HL-60 (cell line): ENCODE data around the gene SLC25A20.

Source experiments
- DNase-seq, 2 experiments: peaks; one replicate each; pipeline ENCODE4 v3.0.0-alpha.2; 2010 to 2020; ENCODE audit warnings: low read depth in 1 of 2, low spot score in 1 of 2
- H3K27ac ChIP-seq: fragments of 250-450 bp; sonication (Bioruptor Pico); replicated peaks from 2 replicates; pipeline ENCODE4 v1.5.1; 2020; ENCODE audit warnings: mild to moderate bottlenecking, moderate library complexity
- H3K27me3 ChIP-seq: fragments of 250-450 bp; sonication (Bioruptor Pico); 2 replicates; pipeline ENCODE4 v1.5.1; 2021; ENCODE audit warnings: mild to moderate bottlenecking, moderate library complexity; ENCODE audit not compliant: insufficient read depth, poor library complexity, severe bottlenecking
- H3K4me3 ChIP-seq: replicated peaks from 2 replicates; pipeline ENCODE4 v1.5.1; 2011; ENCODE audit warnings: mild to moderate bottlenecking, control low read depth, low read length; ENCODE audit not compliant: insufficient read depth
- GABPA ChIP-seq: IDR thresholded peaks from 2 replicates; pipeline ENCODE4 v1.6.1; 2012; ENCODE audit warnings: low read depth
- POLR2AphosphoS5 ChIP-seq: IDR thresholded peaks from 2 replicates; pipeline ENCODE4 v1.6.1; 2012; ENCODE audit warnings: low read depth
- SPI1 ChIP-seq: IDR thresholded peaks from 2 replicates; pipeline ENCODE4 v1.6.1; 2012; ENCODE audit warnings: low read depth, mild to moderate bottlenecking, borderline replicate concordance
- long read RNA-seq: library from polyadenylated mRNA; unstranded; transcript quantifications from one replicate; pipeline ENCODE4 v2.0.0, GENCODE V29; 2020
- TF ChIP-seq, protein P1 (sequence below): IDR thresholded peaks from 2 replicates; pipeline ENCODE4 v1.6.1; 2012; ENCODE audit warnings: low read depth; ENCODE audit not compliant: insufficient replicate concordance
- TF ChIP-seq, protein P2 (sequence below): IDR thresholded peaks from one replicate; pipeline ENCODE4 v1.5.1; 2011; ENCODE audit warnings: low read length, control low read depth, inconsistent platforms; ENCODE audit not compliant: insufficient read depth

The SLC25A20 gene, protein sequence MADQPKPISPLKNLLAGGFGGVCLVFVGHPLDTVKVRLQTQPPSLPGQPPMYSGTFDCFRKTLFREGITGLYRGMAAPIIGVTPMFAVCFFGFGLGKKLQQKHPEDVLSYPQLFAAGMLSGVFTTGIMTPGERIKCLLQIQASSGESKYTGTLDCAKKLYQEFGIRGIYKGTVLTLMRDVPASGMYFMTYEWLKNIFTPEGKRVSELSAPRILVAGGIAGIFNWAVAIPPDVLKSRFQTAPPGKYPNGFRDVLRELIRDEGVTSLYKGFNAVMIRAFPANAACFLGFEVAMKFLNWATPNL
- long read RNA-seq, transcript SLC25A20-201 (9 exons, 1,879 nt), result major isoform, 36 of 50 reads
- long read RNA-seq, partial matches to known transcripts, result 1 of 50 reads
- long read RNA-seq, other reads (novel, unspliced or antisense), result 10 of 50 reads

DNA sequence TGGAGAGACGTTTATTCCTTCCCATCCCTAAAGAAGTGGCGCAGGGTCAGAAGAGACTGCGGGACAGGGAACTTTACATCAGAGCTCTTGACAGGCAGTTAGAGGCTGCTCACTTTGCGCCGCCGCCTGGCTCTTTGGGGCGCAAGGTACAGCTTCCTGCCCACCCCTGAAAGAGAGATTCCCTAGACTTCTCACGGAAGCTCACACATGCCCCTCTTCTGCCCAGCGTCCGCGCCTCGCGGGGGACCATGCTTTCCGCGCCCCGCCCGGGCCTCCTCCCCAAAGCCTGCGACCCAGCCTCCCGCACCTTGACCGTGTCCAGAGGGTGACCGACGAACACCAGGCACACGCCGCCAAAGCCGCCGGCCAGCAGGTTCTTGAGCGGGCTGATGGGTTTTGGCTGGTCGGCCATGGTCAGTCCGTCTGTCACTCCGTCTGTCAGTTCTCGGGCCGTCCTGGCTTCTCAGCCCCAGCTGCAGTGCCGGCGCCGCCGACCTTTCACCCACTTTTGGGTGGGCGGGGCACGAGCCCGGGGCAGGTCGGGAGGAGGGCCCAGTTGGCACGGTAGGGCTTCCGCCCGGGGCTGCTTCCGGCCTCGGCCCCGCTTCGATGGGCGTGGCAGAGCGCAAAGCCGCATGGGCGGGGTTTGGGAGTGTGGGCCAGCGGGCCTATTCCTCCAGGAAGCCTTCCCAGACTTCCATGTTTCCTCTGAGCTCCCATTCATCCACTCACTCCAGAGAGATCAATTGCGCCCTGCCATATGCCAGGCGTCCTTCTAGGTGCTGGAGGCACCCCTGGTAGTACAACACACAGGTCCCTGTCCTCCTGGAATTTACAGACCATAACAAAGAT, at the start of gene SLC25A20:
Gene SLC25A20 (minus strand): TSS at position 500 of the 852 bp plus-strand sequence. CDS start 88 bp downstream, at position 412.
- peak; percentile 73 for TF ChIP-seq GABPA
- TF ChIP-seq, protein P1, sequence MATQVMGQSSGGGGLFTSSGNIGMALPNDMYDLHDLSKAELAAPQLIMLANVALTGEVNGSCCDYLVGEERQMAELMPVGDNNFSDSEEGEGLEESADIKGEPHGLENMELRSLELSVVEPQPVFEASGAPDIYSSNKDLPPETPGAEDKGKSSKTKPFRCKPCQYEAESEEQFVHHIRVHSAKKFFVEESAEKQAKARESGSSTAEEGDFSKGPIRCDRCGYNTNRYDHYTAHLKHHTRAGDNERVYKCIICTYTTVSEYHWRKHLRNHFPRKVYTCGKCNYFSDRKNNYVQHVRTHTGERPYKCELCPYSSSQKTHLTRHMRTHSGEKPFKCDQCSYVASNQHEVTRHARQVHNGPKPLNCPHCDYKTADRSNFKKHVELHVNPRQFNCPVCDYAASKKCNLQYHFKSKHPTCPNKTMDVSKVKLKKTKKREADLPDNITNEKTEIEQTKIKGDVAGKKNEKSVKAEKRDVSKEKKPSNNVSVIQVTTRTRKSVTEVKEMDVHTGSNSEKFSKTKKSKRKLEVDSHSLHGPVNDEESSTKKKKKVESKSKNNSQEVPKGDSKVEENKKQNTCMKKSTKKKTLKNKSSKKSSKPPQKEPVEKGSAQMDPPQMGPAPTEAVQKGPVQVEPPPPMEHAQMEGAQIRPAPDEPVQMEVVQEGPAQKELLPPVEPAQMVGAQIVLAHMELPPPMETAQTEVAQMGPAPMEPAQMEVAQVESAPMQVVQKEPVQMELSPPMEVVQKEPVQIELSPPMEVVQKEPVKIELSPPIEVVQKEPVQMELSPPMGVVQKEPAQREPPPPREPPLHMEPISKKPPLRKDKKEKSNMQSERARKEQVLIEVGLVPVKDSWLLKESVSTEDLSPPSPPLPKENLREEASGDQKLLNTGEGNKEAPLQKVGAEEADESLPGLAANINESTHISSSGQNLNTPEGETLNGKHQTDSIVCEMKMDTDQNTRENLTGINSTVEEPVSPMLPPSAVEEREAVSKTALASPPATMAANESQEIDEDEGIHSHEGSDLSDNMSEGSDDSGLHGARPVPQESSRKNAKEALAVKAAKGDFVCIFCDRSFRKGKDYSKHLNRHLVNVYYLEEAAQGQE, result peak; percentile 41
- TF ChIP-seq SPI1, result peak; percentile 2; the same call in 1 of the 2 replicates
- TF ChIP-seq POLR2AphosphoS5, result peak; percentile 58
- TF ChIP-seq, protein P2, sequence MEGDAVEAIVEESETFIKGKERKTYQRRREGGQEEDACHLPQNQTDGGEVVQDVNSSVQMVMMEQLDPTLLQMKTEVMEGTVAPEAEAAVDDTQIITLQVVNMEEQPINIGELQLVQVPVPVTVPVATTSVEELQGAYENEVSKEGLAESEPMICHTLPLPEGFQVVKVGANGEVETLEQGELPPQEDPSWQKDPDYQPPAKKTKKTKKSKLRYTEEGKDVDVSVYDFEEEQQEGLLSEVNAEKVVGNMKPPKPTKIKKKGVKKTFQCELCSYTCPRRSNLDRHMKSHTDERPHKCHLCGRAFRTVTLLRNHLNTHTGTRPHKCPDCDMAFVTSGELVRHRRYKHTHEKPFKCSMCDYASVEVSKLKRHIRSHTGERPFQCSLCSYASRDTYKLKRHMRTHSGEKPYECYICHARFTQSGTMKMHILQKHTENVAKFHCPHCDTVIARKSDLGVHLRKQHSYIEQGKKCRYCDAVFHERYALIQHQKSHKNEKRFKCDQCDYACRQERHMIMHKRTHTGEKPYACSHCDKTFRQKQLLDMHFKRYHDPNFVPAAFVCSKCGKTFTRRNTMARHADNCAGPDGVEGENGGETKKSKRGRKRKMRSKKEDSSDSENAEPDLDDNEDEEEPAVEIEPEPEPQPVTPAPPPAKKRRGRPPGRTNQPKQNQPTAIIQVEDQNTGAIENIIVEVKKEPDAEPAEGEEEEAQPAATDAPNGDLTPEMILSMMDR, result no peak
- DNase-seq, result peak; percentile 79 to 89
- peak within 1 kb of the TSS; percentile 82 for H3K4me3 ChIP-seq
- H3K27me3 ChIP-seq, result no peaks in the 10 kb centered on the region
- H3K27ac ChIP-seq, result peak within 1 kb of the TSS; percentile 67

DNA sequence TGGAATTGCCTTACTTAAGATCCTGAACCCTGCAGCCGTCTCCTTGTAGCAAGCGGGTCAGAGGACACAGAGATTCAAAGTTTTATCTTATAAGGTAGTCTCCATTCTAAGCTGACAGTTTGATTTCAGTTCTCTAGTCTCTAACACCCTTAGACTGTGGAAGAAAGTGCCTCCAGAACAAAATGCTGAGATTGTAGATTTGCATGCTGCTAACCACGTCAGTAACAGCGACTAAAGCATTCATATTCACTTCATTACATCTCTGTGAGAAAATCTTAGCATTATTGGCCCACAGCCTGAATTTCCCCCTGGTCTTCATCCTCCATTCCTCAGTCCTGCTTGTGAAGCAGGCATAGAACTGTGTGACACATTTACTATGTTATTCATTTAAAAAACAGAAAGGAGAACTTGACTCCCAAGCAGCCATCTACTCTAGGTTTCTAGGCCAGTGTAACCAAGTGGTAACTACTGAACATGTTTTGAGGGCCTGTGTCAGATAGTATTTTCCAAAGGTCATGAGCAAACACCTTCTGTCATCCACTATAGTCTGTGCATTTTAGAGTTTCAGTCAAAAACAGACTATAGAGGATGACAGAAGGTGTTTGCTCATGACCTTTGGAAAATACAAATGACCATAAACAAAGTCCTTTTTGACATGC, 47.3 kb upstream of the SLC25A20 start:
- H3K27ac ChIP-seq, result no peak overlapping the region
- TF ChIP-seq SPI1 (no peak), GABPA (no peak), POLR2AphosphoS5 (no peak)
- TF ChIP-seq, protein P2, result no peak
- TF ChIP-seq, protein P1, result no peak
- no peak overlapping the region for H3K4me3 ChIP-seq
- DNase-seq, result no peak
- no peaks in the 10 kb centered on the region for H3K27me3 ChIP-seq

DNA sequence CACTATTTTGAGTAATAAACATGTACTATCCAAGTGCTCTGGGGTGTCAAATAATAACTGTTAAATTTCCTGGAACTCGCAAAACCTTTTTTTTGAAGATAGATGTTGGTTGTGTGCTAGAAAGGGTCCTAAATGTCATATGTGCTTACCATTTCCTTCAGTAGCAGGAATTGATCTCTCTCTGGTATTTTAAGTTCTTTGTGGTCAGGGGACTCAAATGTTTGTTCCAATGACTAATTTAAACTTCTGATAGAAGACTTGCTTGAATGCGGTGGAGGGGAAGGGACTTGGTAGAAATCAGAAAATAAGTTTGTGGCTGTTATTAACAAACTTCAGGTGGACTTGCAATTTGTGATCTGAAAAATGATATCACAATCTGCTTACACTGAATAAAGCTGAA, 46.8 kb upstream of the SLC25A20 start:
- DNase-seq, result no peak
- H3K4me3 ChIP-seq, result no peak overlapping the region
- TF ChIP-seq GABPA (no peak), POLR2AphosphoS5 (no peak), SPI1 (no peak)
- TF ChIP-seq, protein P1, result no peak
- TF ChIP-seq, protein P2, result no peak
- no peaks in the 10 kb centered on the region for H3K27me3 ChIP-seq
- H3K27ac ChIP-seq, result no peak overlapping the region
